SU-DHL-6 (cell line): ENCODE data around the gene RPL23.

Experiments used
- EZH2phosphoT487 ChIP-seq: fragments of 200-600 bp; sonication (generic), shearing (Covaris generic); conservative IDR thresholded peaks from 2 replicates; pipeline ENCODE4 v1.6.1; 2018; ENCODE audit warnings: mild to moderate bottlenecking, antibody characterized with exemption, low read length, moderate library complexity, mixed read lengths
- TF ChIP-seq, protein P1 (sequence below): fragments of 200-600 bp; sonication (generic); IDR thresholded peaks from one replicate; pipeline ENCODE4 v1.5.1; 2017; ENCODE audit warnings: antibody characterized with exemption, mild to moderate bottlenecking, low read length, moderate library complexity; ENCODE audit not compliant: insufficient read depth, poor library complexity, severe bottlenecking

DNA sequence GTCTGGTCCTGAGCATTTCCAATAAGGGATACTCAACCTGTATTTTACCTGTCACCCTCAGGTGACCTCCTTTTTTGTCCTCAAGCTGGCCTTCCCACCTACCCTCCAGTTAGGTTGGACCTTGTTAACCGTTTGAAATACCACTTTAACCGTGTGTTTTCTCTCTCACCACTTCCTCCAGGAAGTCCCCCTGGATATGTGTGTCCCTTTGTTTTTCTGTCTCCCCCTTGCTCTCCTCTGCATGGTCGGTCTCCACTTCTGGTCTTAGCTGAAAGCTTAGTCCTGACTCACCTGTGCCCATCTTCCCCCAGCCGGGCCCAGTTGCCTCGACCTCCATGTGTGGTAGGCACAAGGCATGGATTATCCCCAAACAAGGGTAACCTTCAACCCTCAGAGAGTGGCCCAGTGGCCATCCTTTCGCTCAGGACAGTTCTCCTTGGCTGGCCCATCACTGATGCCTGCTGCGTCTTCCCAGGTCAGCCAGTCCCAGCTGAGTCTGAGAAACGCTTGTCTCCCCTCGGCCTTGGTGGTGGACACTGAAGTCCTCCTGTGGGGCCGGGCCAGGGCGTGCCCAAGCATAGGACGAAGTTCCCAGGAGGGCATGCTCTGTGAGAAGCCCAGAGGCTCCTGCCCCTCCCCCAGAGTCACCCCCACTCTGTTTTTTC lies 36.4 kb upstream of the RPL23 start:
- TF ChIP-seq, protein P1, sequence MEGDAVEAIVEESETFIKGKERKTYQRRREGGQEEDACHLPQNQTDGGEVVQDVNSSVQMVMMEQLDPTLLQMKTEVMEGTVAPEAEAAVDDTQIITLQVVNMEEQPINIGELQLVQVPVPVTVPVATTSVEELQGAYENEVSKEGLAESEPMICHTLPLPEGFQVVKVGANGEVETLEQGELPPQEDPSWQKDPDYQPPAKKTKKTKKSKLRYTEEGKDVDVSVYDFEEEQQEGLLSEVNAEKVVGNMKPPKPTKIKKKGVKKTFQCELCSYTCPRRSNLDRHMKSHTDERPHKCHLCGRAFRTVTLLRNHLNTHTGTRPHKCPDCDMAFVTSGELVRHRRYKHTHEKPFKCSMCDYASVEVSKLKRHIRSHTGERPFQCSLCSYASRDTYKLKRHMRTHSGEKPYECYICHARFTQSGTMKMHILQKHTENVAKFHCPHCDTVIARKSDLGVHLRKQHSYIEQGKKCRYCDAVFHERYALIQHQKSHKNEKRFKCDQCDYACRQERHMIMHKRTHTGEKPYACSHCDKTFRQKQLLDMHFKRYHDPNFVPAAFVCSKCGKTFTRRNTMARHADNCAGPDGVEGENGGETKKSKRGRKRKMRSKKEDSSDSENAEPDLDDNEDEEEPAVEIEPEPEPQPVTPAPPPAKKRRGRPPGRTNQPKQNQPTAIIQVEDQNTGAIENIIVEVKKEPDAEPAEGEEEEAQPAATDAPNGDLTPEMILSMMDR, result no peak
- TF ChIP-seq EZH2phosphoT487, result no peak
